ENCODE data around the gene ZNF639. TPM values are rescaled to one million over a fixed set of nuclear protein-coding genes. Genes with fewer than 3 reads are reported as not detected.

Gene ZNF639
- total RNA-seq, 1 experiment from 2014 or later: 60.4 TPM

DNA sequence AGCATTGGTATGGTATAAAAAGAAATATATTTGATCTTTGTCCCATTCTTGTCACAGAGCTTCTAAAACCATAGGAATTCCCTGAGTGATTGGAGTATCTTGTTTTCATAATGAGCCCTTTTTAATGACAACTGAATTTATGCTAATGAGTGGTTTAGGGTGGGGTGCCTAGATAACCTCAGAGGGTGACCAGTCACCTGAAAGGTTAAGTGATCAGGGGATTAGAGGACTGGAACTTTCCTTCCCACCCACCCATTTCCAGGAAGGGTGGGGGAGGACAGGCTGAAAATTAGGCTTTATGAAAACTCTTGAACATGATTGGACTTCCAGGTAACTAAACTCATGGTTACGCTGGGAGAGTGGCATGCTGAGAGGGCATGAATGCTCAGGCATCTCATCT, 33.2 kb downstream of the ZNF639 start:
- H3K79me2 ChIP-seq (ENCODE audit: low read length): no peaks in the 10 kb centered on the region
- POLR2A ChIA-PET (ENCODE audit: unreplicated experiment): no interaction called here
- H3K36me3 ChIP-seq (ENCODE audit: low read depth, low read length): peaks cover 35% of the 10 kb centered on the region

DNA sequence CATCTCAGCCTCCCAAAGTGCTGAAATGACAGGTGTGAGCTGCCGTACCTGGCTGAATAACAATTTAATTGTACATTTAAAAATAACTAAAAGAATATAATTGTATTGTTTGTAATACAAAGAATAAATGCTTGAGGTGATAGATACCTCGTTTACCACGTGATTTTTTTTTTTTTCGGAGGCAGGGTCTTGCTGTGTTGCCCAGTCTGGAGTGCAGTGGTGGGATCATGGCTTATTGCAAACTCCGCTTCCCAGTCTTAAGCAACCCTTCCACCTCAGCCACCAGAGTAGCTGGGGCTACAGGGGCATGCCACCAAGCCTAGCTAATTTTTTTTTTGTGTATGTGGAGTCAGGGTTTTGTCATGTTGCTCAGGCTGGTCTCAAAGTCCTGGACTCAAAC, 40.5 kb downstream of the ZNF639 start:
- BruUV-seq (replicated peaks): no TSS peak
- H3K4me3 ChIP-seq (ENCODE audit: low read length): no peak overlapping the region
- no peaks in the 10 kb centered on the region for H3K79me2 ChIP-seq (ENCODE audit: low read length)
- H3K4me2 ChIP-seq (ENCODE audit: low read length): no peak overlapping the region
- peaks cover 22% of the 10 kb centered on the region for H3K36me3 ChIP-seq (ENCODE audit: low read depth, low read length)
- no peak overlapping the region for H3K27ac ChIP-seq (ENCODE audit: low read length)
- H3K9me2 ChIP-seq (replicated peaks; ENCODE audit: low read length): no peaks in the 10 kb centered on the region
- TF ChIP-seq, protein P1, sequence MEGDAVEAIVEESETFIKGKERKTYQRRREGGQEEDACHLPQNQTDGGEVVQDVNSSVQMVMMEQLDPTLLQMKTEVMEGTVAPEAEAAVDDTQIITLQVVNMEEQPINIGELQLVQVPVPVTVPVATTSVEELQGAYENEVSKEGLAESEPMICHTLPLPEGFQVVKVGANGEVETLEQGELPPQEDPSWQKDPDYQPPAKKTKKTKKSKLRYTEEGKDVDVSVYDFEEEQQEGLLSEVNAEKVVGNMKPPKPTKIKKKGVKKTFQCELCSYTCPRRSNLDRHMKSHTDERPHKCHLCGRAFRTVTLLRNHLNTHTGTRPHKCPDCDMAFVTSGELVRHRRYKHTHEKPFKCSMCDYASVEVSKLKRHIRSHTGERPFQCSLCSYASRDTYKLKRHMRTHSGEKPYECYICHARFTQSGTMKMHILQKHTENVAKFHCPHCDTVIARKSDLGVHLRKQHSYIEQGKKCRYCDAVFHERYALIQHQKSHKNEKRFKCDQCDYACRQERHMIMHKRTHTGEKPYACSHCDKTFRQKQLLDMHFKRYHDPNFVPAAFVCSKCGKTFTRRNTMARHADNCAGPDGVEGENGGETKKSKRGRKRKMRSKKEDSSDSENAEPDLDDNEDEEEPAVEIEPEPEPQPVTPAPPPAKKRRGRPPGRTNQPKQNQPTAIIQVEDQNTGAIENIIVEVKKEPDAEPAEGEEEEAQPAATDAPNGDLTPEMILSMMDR (conservative IDR thresholded peaks at IDR 0.05; ENCODE audit: low read depth, low read length): no peak
- no peak for TF ChIP-seq EZH2 (IDR thresholded peaks at IDR 0.05; ENCODE audit: low read length, unreplicated experiment)
- no peak for TF ChIP-seq EZH2phosphoT487 (IDR thresholded peaks at IDR 0.05; ENCODE audit: borderline replicate concordance, low read length)
- H3K27me3 ChIP-seq (ENCODE audit: low read length): no peaks in the 10 kb centered on the region
- intact Hi-C loops (cut with micrococcal nuclease): no loop called here
- H3K4me1 ChIP-seq (ENCODE audit: insufficient read depth, low read length): no peaks in the 10 kb centered on the region
- no peak overlapping the region for H2AFZ ChIP-seq (ENCODE audit: low read length)
- ChIA-PET CTCF (no interaction called here), POLR2A (ENCODE audit: unreplicated experiment) (no interaction called here)
- no peak overlapping the region for H3K9ac ChIP-seq (ENCODE audit: low read length)
- ATAC-seq (no peak), DNase-seq (no peak)
- H3K9me3 ChIP-seq (ENCODE audit: low read length): no peaks in the 10 kb centered on the region
- H3F3A ChIP-seq (ENCODE audit: low read length, unreplicated experiment): no peaks in the 10 kb centered on the region
- no peaks in the 10 kb centered on the region for H4K20me1 ChIP-seq (ENCODE audit: low read length)

More for the DNA sequence above, 33.2 kb downstream of the ZNF639 start:
- Histone ChIP-seq H3K4me3 (ENCODE audit: low read length) (no peak overlapping the region), H3K4me1 (ENCODE audit: insufficient read depth, low read length) (no peaks in the 10 kb centered on the region), H3K9me2 (replicated peaks; ENCODE audit: low read length) (no peaks in the 10 kb centered on the region), H3K27ac (ENCODE audit: low read length) (no peak overlapping the region), H3K9me3 (ENCODE audit: low read length) (no peaks in the 10 kb centered on the region), H3K9ac (ENCODE audit: low read length) (no peak overlapping the region), H3K4me2 (ENCODE audit: low read length) (no peak overlapping the region), H3K27me3 (ENCODE audit: low read length) (no peaks in the 10 kb centered on the region), H4K20me1 (ENCODE audit: low read length) (no peaks in the 10 kb centered on the region), H3F3A (ENCODE audit: low read length, unreplicated experiment) (no peaks in the 10 kb centered on the region), H2AFZ (ENCODE audit: low read length) (no peak overlapping the region)
- no peak for ATAC-seq
- TF ChIP-seq, protein P1 (conservative IDR thresholded peaks at IDR 0.05; ENCODE audit: low read depth, low read length): no peak
- TF ChIP-seq EZH2phosphoT487 (IDR thresholded peaks at IDR 0.05; ENCODE audit: borderline replicate concordance, low read length): no peak
- TF ChIP-seq EZH2 (IDR thresholded peaks at IDR 0.05; ENCODE audit: low read length, unreplicated experiment): no peak
- CTCF ChIA-PET: no interaction called here
- BruUV-seq (replicated peaks): no TSS peak
- intact Hi-C loops (cut with micrococcal nuclease): no loop called here
- DNase-seq: no peak

DNA sequence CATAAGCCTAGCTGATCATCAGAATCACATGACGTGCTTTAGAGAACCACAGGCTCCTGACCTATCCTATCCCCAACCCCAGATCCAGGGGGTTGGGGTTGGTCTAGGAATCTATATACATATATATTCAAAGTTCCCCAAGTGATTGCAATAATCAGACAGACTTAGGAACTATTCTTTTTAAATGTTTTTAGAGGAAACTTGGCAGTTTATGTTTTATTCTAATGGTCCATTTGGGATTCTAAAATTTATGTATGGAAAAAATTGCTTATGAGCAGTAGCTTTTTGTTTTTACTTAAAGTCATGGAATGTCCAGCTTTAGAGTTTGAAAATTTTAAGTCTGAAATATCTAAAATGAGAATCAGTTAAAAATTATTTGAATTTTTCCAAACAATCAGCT, 46.8 kb downstream of the ZNF639 start:
- ATAC-seq: no peak
- Histone ChIP-seq H3K4me3 (ENCODE audit: low read length) (no peak overlapping the region), H3K27ac (ENCODE audit: low read length) (no peak overlapping the region), H3K9me3 (ENCODE audit: low read length) (no peaks in the 10 kb centered on the region), H2AFZ (ENCODE audit: low read length) (no peak overlapping the region), H3K4me1 (ENCODE audit: insufficient read depth, low read length) (no peaks in the 10 kb centered on the region), H3K79me2 (ENCODE audit: low read length) (no peaks in the 10 kb centered on the region), H3K36me3 (ENCODE audit: low read depth, low read length) (peaks cover 11% of the 10 kb centered on the region; the same call in 1 of the 2 replicates), H4K20me1 (ENCODE audit: low read length) (no peaks in the 10 kb centered on the region), H3K4me2 (ENCODE audit: low read length) (no peak overlapping the region), H3K9me2 (replicated peaks; ENCODE audit: low read length) (no peaks in the 10 kb centered on the region), H3K9ac (ENCODE audit: low read length) (no peak overlapping the region), H3K27me3 (ENCODE audit: low read length) (no peaks in the 10 kb centered on the region), H3F3A (ENCODE audit: low read length, unreplicated experiment) (no peaks in the 10 kb centered on the region)
- TF ChIP-seq, protein P1 (conservative IDR thresholded peaks at IDR 0.05; ENCODE audit: low read depth, low read length): no peak
- TF ChIP-seq EZH2phosphoT487 (IDR thresholded peaks at IDR 0.05; ENCODE audit: borderline replicate concordance, low read length) (no peak), EZH2 (IDR thresholded peaks at IDR 0.05; ENCODE audit: low read length, unreplicated experiment) (no peak)
- no TSS peak for BruUV-seq (replicated peaks)
- no peak for DNase-seq
- intact Hi-C loops (cut with micrococcal nuclease): no loop called here
- ChIA-PET POLR2A (ENCODE audit: unreplicated experiment) (no interaction called here), CTCF (no interaction called here)

Measured in PC-3 (cell line).